ENCODE data around the gene RAB33A. TPM values are rescaled to one million over a fixed set of nuclear protein-coding genes. Genes with fewer than 3 reads are reported as not detected.

RAB33A gene
- total RNA-seq, 4 donors from 2014 or later: 0.79 to 6.2 (median 0.82) TPM; not detected in 1

DNA sequence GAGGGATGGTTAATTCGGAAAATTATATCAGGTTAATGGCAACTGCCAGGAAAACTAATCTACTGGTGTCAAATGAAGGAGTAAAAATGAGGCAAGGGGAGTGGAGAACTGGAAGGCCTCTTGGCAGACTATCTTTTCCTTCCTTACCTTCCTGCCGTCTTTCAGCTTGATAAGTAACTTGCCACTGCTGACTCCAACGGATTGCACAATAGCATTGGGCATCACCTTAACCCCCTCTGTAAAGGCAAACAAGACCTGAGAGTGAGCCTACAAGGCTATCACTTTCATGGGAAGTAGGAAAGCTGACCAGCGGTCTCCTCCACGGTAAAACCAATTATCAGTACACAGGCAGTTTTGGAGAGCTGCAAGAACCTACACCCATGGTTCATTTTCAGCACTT, 35.3 kb upstream of the RAB33A start:
- TF ChIP-seq POLR2AphosphoS5 (IDR thresholded peaks at IDR 0.05): no peak
- no peak for TF ChIP-seq POLR2A (IDR thresholded peaks at IDR 0.05)
- TF ChIP-seq, protein P1, sequence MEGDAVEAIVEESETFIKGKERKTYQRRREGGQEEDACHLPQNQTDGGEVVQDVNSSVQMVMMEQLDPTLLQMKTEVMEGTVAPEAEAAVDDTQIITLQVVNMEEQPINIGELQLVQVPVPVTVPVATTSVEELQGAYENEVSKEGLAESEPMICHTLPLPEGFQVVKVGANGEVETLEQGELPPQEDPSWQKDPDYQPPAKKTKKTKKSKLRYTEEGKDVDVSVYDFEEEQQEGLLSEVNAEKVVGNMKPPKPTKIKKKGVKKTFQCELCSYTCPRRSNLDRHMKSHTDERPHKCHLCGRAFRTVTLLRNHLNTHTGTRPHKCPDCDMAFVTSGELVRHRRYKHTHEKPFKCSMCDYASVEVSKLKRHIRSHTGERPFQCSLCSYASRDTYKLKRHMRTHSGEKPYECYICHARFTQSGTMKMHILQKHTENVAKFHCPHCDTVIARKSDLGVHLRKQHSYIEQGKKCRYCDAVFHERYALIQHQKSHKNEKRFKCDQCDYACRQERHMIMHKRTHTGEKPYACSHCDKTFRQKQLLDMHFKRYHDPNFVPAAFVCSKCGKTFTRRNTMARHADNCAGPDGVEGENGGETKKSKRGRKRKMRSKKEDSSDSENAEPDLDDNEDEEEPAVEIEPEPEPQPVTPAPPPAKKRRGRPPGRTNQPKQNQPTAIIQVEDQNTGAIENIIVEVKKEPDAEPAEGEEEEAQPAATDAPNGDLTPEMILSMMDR (IDR thresholded peaks at IDR 0.05): no peak
- TF ChIP-seq EP300 (IDR thresholded peaks at IDR 0.05; ENCODE audit: low read depth): no peak
- Histone ChIP-seq H3K27ac (no peak overlapping the region), H3K4me1 (no peaks in the 10 kb centered on the region), H3K4me3 (no peak overlapping the region), H3K27me3 (no peaks in the 10 kb centered on the region), H3K36me3 (peaks cover 0 to 4% (median 0%) of the 10 kb centered on the region in 4 donors), H3K9me3 (no peaks in the 10 kb centered on the region)
- intact Hi-C loops (cut with DNase I; ENCODE audit: low total_unique reads): no loop called here
- in situ Hi-C loops (cut with MboI; ENCODE audit: low pct_ligation_motif_present in 1 of 4, low pct_unique_long_range_greater_than_20kb in 1 of 4, low sequenced_read_pairs in 3 of 4): no loop called here
- WGBS, 2 donors (ENCODE audit: low coverage in 1 of 2): 80 to 93% methylated on average over 2 to 5 of the region's 5 CpGs
- DNase-seq: no peak

DNA sequence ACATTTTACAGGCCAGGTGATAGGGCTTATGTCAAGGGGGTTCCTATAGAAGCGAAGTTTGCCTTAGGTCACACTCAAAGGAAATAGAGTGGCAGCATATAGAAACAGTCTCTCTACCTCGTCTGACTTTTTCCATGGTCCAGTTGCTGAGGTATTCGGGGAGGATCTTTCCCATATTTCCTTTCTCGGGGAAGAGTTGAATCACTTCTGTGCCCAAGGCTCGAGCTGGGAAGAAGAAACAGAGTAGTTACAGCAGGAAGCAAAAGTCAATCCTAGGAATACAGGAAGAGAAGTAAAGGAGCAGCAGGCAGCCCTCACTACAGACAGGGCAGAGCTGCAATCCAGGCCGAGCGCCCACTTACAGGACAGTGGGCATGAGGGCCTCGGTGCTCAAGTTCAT, 34.8 kb upstream of the RAB33A start:
- intact Hi-C loops (cut with DNase I; ENCODE audit: low total_unique reads): no loop called here
- DNase-seq: no peak
- Histone ChIP-seq H3K27ac (no peak overlapping the region), H3K27me3 (no peaks in the 10 kb centered on the region), H3K4me3 (no peak overlapping the region), H3K4me1 (no peaks in the 10 kb centered on the region), H3K9me3 (no peaks in the 10 kb centered on the region), H3K36me3 (peaks cover 0 to 4% (median 0%) of the 10 kb centered on the region in 4 donors)
- WGBS, 2 donors (ENCODE audit: low coverage in 1 of 2): 87% methylated on average over 8 of the region's 8 CpGs; no CpG with 5 or more reads in 1 of the 2 donors
- TF ChIP-seq POLR2A (IDR thresholded peaks at IDR 0.05) (no peak), POLR2AphosphoS5 (IDR thresholded peaks at IDR 0.05) (no peak), EP300 (IDR thresholded peaks at IDR 0.05; ENCODE audit: low read depth) (no peak)
- TF ChIP-seq, protein P1 (IDR thresholded peaks at IDR 0.05): no peak
- in situ Hi-C loops (cut with MboI; ENCODE audit: low pct_ligation_motif_present in 1 of 4, low pct_unique_long_range_greater_than_20kb in 1 of 4, low sequenced_read_pairs in 3 of 4): no loop called here

DNA sequence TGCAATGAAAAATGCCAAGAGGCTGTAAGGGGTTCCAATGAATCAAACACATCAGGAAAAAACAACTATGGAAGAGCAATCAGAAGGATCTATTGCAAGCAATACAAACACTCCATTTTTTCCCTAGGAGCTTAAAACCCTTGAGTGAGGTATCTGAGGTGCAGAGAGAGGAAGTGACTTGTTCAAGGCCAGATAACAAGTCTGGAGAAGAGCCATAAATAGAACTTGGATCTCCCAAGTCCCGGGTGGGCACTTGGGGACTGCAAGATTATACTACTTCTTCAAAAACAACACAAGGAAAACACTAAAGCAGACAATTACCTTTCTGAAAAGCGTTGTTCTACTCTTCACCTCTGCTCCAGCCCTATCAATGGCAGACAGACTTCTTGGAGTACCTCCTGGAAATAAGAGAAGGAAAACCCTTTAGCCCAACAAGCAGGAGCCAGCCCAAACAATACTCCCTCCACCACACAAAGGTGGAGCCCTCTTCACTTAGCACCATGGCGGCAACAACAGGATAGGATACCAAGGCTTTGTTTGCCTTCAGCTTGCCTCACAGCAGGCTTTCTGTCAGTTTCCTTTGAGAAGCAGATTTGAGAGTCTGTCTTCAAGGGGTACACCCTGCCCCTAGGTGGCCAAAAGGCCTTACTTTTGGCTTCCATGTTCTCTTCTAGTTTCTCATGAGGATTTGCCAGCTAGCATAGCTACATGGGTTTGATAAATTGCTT, 32.1 kb upstream of the RAB33A start:
- WGBS, 2 donors (ENCODE audit: low coverage in 1 of 2): 38 to 44% methylated on average over 1 to 3 of the region's 3 CpGs

DNA sequence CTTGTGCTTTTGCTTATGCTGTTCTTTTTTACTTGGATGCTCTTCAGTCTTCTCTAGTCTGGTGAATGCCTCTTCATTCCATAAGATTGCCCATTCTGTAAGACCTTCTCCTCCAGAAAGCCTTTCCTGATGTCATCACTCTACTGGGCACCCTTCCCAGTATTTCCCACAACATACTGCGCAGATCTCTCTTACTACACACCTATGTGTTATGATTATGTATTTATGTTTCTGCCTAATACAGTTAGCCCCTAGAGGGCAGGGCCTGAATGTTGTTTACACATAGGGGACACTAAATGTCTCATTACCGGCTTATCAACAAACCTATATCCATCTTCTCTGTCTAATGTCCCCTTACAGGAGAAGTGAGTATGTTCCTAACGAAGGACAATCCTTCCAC, 27.3 kb upstream of the RAB33A start:
- Histone ChIP-seq H3K27me3 (no peaks in the 10 kb centered on the region), H3K9me3 (no peaks in the 10 kb centered on the region), H3K4me3 (no peak overlapping the region), H3K27ac (no peak overlapping the region), H3K36me3 (peaks cover 0 to 4% (median 0%) of the 10 kb centered on the region in 4 donors), H3K4me1 (no peaks in the 10 kb centered on the region)
- intact Hi-C loops (cut with DNase I; ENCODE audit: low total_unique reads) (no loop called here), in situ Hi-C loops (cut with MboI; ENCODE audit: low pct_ligation_motif_present in 1 of 4, low pct_unique_long_range_greater_than_20kb in 1 of 4, low sequenced_read_pairs in 3 of 4) (no loop called here)
- DNase-seq: no peak
- TF ChIP-seq EP300 (IDR thresholded peaks at IDR 0.05; ENCODE audit: low read depth) (no peak), POLR2A (IDR thresholded peaks at IDR 0.05) (no peak), POLR2AphosphoS5 (IDR thresholded peaks at IDR 0.05) (no peak)
- TF ChIP-seq, protein P1 (IDR thresholded peaks at IDR 0.05): no peak
- 78 to 80% methylated on average over 1 to 3 of the region's 3 CpGs for WGBS, 2 donors (ENCODE audit: low coverage in 1 of 2)

More for the DNA sequence above, 32.1 kb upstream of the RAB33A start:
- in situ Hi-C loops (cut with MboI; ENCODE audit: low pct_ligation_motif_present in 1 of 4, low pct_unique_long_range_greater_than_20kb in 1 of 4, low sequenced_read_pairs in 3 of 4) (no loop called here), intact Hi-C loops (cut with DNase I; ENCODE audit: low total_unique reads) (no loop called here)
- TF ChIP-seq EP300 (IDR thresholded peaks at IDR 0.05; ENCODE audit: low read depth): no peak
- TF ChIP-seq POLR2A (IDR thresholded peaks at IDR 0.05): no peak
- TF ChIP-seq POLR2AphosphoS5 (IDR thresholded peaks at IDR 0.05): no peak
- TF ChIP-seq, protein P1 (IDR thresholded peaks at IDR 0.05): no peak
- H3K36me3 ChIP-seq: peaks cover 0 to 4% (median 0%) of the 10 kb centered on the region in 4 donors
- DNase-seq: no peak
- H3K4me3 ChIP-seq: no peak overlapping the region
- no peaks in the 10 kb centered on the region for H3K4me1 ChIP-seq
- H3K9me3 ChIP-seq: no peaks in the 10 kb centered on the region
- H3K27ac ChIP-seq: no peak overlapping the region
- no peaks in the 10 kb centered on the region for H3K27me3 ChIP-seq
